Neural crest cell (in vitro differentiated cells): ENCODE measurements around the gene ICAM1. TPM values are rescaled to one million over a fixed set of nuclear protein-coding genes. Genes with fewer than 3 reads are reported as not detected.

ENCODE experiments used
- DNase-seq: peaks from one replicate; pipeline ENCODE4 v3.0.0; 2021; ENCODE audit warnings: low read depth, mixed read lengths, low spot score
- H3K27ac Mint-ChIP-seq: one replicate; pipeline ENCODE4 v1.8.0; 2021; ENCODE audit warnings: mild to moderate bottlenecking, mixed read lengths; ENCODE audit not compliant: unreplicated experiment
- H3K27me3 Mint-ChIP-seq: 2 replicates; pipeline ENCODE4 v1.8.0; 2021; ENCODE audit warnings: low read depth, mild to moderate bottlenecking, mixed read lengths
- H3K36me3 Mint-ChIP-seq: 2 replicates; pipeline ENCODE4 v1.8.0; 2021; ENCODE audit warnings: low read depth, mild to moderate bottlenecking, mixed read lengths
- H3K4me1 Mint-ChIP-seq: 2 replicates; pipeline ENCODE4 v1.8.0; 2021; ENCODE audit warnings: mixed read lengths
- H3K4me3 Mint-ChIP-seq: one replicate; pipeline ENCODE4 v1.8.0; 2021; ENCODE audit warnings: mild to moderate bottlenecking, mixed read lengths
- H3K9me3 Mint-ChIP-seq: 2 replicates; pipeline ENCODE4 v1.8.0; 2021; ENCODE audit warnings: mixed read lengths
- CTCF ChIP-seq: fragments of 200-600 bp; sonication (generic); conservative IDR thresholded peaks from 2 replicates; pipeline ENCODE4 v1.5.0; 2021; ENCODE audit warnings: antibody characterized with exemption, mild to moderate bottlenecking
- total RNA-seq: library from RNA; stranded (reverse); gene quantifications from 2 replicates; pipeline ENCODE4 v1.2.1, GENCODE V29; 2021

Gene ICAM1
- total RNA-seq, 1 donor from 2014 or later, result 0.23 TPM

- Mint-ChIP-seq H3K4me1 (peaks cover 5% of the 10 kb centered on the region), H3K27ac (no peak overlapping the region), H3K9me3 (no peaks in the 10 kb centered on the region), H3K27me3 (no peaks in the 10 kb centered on the region), H3K36me3 (peaks cover 10% of the 10 kb centered on the region), H3K4me3 (peak overlapping the region; percentile 19)
- TF ChIP-seq CTCF, result no peak
- DNase-seq, result no peak
These were observed 13.8 kb upstream of the ICAM1 start for GRCh38 chr19:10256970-10257615.

- no peaks in the 10 kb centered on the region for H3K4me1 Mint-ChIP-seq
- H3K36me3 Mint-ChIP-seq, result peaks cover 10% of the 10 kb centered on the region
- no peaks in the 10 kb centered on the region for H3K9me3 Mint-ChIP-seq
- no peak for DNase-seq
- H3K27ac Mint-ChIP-seq, result no peak overlapping the region
- no peak for TF ChIP-seq CTCF
- no peak overlapping the region for H3K4me3 Mint-ChIP-seq
- H3K27me3 Mint-ChIP-seq, result no peaks in the 10 kb centered on the region
These were observed 12.7 kb upstream of the ICAM1 start for GRCh38 chr19:10258080-10258710.

GRCh38 chr19:10259162-10259905 is 11.6 kb upstream of the ICAM1 start:
- no peak overlapping the region for H3K27ac Mint-ChIP-seq
- no peaks in the 10 kb centered on the region for H3K4me1 Mint-ChIP-seq
- H3K27me3 Mint-ChIP-seq, result no peaks in the 10 kb centered on the region
- TF ChIP-seq CTCF, result peak; percentile 77
- DNase-seq, result peak; percentile 94
- peaks cover 10% of the 10 kb centered on the region for H3K36me3 Mint-ChIP-seq
- no peak overlapping the region for H3K4me3 Mint-ChIP-seq
- H3K9me3 Mint-ChIP-seq, result no peaks in the 10 kb centered on the region

GRCh38 chr19:10260141-10260584 is 10.8 kb upstream of the ICAM1 start:
- H3K27me3 Mint-ChIP-seq, result no peaks in the 10 kb centered on the region
- H3K4me3 Mint-ChIP-seq, result no peak overlapping the region
- no peak for DNase-seq
- no peak for TF ChIP-seq CTCF
- no peaks in the 10 kb centered on the region for H3K4me1 Mint-ChIP-seq
- H3K36me3 Mint-ChIP-seq, result peaks cover 9% of the 10 kb centered on the region
- H3K27ac Mint-ChIP-seq, result no peak overlapping the region
- no peaks in the 10 kb centered on the region for H3K9me3 Mint-ChIP-seq

- H3K4me1 Mint-ChIP-seq, result no peaks in the 10 kb centered on the region
- H3K36me3 Mint-ChIP-seq, result peaks cover 2% of the 10 kb centered on the region
- no peak overlapping the region for H3K4me3 Mint-ChIP-seq
- no peaks in the 10 kb centered on the region for H3K9me3 Mint-ChIP-seq
- H3K27ac Mint-ChIP-seq, result no peak overlapping the region
- H3K27me3 Mint-ChIP-seq, result no peaks in the 10 kb centered on the region
- TF ChIP-seq CTCF, result no peak
- no peak for DNase-seq
These were observed 8.1 kb upstream of the ICAM1 start for GRCh38 chr19:10262771-10263170.
